ENCODE data around the gene TET3.
"Not testable (repeated sequence)": the region's sequence is repeated elsewhere in the genome, so short reads cannot be mapped to it uniquely, and the experiment has no call there.

The TET3 gene

DNA sequence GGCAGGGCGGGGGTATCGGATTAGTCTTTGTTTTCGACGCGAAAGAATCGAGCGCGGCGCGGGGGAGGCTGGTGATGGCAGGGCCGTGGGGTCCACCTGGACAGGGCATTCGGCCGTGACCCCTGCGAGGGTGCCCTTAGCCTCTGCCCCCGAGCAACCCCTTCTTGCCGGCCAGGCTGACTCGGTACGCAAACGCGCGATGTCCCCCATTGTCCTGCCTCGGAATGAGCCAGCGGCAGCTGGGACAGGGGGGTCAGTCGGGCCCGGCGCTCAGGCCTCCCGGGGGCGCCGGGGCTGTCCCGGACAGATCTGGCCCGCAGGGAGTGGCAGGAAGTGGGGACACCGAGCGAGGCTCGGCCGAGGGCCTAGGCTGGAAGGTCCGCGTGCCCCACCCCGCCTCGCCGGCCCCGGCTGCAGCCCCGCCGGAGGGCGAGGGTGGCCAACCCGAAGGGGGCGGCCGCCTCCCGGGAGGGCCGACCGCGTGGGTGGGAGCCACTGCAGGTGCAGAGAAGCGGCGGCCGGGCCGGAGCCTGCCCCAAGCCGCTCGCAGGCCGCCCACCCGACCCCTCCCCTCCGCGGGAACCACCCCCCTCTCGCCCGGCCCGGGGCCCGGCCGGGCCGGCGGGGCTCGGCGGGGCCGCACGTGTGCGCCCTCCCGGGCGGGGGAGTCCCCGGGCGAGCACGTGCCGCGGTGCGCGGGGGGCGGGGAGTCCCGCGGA is at the start of gene TET3:
Gene TET3 (plus strand): TSS at position 708 of the 719 bp plus-strand sequence. CDS start 1,494 bp downstream, outside the sequence.
- no peak for DNase-seq

- no peak for DNase-seq
Measured at GRCh38 chr2:73935641-73936040, 49.1 kb upstream of the TET3 start.

GRCh38 chr2:73937103-73937885 is 47.4 kb upstream of the TET3 start:
- no peak for DNase-seq

- no peak for DNase-seq
Measured at GRCh38 chr2:73937899-73938298, 46.8 kb upstream of the TET3 start.

GRCh38 chr2:73938718-73939352 is 45.9 kb upstream of the TET3 start:
- no peak for DNase-seq

GRCh38 chr2:73939419-73939818 is 45.3 kb upstream of the TET3 start:
- no peak for DNase-seq

GRCh38 chr2:73940066-73940465 is 44.6 kb upstream of the TET3 start:
- not testable (repeated sequence) for DNase-seq

- no peak for DNase-seq
Measured at GRCh38 chr2:73942664-73943063, 42.0 kb upstream of the TET3 start.

- DNase-seq = no peak
Measured at GRCh38 chr2:73944714-73945113, 40.0 kb upstream of the TET3 start.

- no peak for DNase-seq
Measured at GRCh38 chr2:73946215-73946614, 38.5 kb upstream of the TET3 start.

GRCh38 chr2:73946666-73947065 is 38.0 kb upstream of the TET3 start:
- no peak for DNase-seq

GRCh38 chr2:73947412-73948018 is 37.2 kb upstream of the TET3 start:
- DNase-seq = no peak

- no peak for DNase-seq
Measured at GRCh38 chr2:73949802-73950201, 34.9 kb upstream of the TET3 start.

DNA sequence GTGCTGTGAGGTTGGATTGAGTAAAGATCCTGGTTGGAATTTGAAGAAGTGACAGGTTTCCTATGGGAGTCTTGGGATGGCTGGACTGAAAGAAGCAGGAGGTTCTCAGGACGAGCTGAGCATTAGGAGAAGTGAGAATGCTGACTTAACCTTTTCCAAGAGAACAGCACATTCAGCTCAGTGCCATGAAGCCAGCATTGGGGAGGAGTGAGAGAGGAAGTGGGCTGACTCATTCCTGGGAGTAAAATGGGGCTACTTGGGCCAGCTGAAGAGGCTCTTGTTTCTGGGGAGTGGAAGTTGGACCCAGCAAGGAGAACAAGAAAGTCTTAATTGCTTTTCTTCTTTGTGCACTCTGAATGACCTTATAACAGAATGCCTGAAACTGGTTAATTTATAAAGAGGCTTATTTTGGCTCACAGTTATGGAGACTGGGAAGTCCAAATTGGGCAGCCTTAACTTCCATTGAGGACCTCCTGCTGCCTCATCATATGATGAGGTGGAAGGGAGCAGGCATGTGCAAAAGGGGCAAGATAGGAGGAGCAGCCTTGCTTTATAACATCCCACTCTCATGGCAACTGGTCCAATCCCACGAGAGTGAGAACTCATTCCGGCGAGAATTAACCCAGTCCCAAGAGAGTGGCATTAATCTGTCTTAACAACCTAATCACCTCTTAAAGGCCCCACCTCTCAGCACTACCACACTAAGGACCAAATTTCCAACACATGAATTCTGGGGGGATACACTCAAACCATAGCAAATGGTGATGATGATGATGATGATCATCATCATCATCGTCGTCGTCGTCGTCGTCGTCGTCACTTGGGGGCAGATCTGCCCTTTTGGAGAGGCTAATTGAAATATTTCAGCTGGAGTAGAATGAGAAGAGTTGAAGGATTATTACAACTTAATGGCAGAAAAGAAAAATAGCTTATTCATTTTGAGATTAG is 31.9 kb upstream of the TET3 start:
- no peak for DNase-seq

GRCh38 chr2:73956218-73956865 is 28.4 kb upstream of the TET3 start:
- no peak for DNase-seq

GRCh38 chr2:73961274-73961673 is 23.4 kb upstream of the TET3 start:
- DNase-seq = no peak

- no peak for DNase-seq
Measured at GRCh38 chr2:73961823-73962615, 22.7 kb upstream of the TET3 start.

GRCh38 chr2:73962798-73963197 is 21.9 kb upstream of the TET3 start:
- no peak for DNase-seq

DNA sequence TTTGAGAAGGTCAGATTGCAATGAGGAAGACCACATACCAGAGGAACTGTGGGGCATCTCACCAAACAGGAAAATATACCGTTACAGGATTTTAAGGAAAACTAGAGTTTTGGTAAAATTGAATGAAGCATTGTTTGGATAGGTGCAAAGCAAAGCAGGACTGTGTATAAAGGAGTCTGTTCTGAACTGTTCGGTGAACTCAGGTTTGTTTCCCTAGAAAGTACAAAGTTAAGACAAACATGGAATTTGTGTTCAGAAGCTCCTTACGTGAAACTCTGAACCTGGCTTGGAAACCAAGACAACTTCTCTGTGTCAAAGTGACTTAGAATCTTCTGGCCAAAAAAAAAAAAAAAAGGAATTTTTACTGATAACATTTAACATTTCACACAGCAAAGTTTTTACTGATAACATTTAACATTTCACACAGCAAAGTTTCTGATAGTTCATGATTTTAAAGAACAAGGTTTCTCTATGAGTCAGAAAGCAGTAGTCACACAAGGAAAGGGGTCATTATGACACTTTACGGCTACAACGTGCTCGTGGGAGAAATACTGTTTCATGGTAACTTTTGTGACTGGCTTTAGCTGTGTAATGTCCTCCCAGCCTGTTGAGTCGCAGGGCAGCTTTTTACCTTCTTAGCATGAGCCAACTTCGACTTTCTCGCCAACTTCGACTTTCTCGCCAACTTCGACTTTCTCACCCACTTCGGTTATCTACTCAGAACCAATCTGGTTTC is 21.2 kb upstream of the TET3 start:
- DNase-seq = no peak

GRCh38 chr2:73964223-73964622 is 20.5 kb upstream of the TET3 start:
- no peak for DNase-seq

Measured in activated effector memory CD4-positive, alpha-beta T cell treated with Interleukin-2 at 50 U/mL for 16 hours (primary cell).